Measurements from ENCODE around the gene SLC9A3.
"Not testable (repeated sequence)": the region's sequence is repeated elsewhere in the genome, so short reads cannot be mapped to it uniquely, and the experiment has no call there.

SLC9A3 gene

GRCh38 chr5:524973-525761 is 918 bp upstream of the SLC9A3 start:
- DNase-seq, result no peak

GRCh38 chr5:523441-524222 is 617 bp downstream of the SLC9A3 start:
- DNase-seq, result no peak

GRCh38 chr5:522899-523440 is 1.3 kb downstream of the SLC9A3 start:
- no peak for DNase-seq

- no peak for DNase-seq
These were observed 2.1 kb downstream of the SLC9A3 start for GRCh38 chr5:522116-522515.

- DNase-seq, result no peak
These were observed 2.6 kb downstream of the SLC9A3 start for GRCh38 chr5:521680-522079.

GRCh38 chr5:520850-521226 is 3.4 kb downstream of the SLC9A3 start:
- DNase-seq, result no peak

GRCh38 chr5:520196-520849 is 3.9 kb downstream of the SLC9A3 start:
- DNase-seq, result no peak

- no peak for DNase-seq
These were observed 5.5 kb downstream of the SLC9A3 start for GRCh38 chr5:518721-519120.

- DNase-seq, result no peak
These were observed 6.6 kb downstream of the SLC9A3 start for GRCh38 chr5:517535-518100.

GRCh38 chr5:516980-517379 is 7.3 kb downstream of the SLC9A3 start:
- no peak for DNase-seq

- no peak for DNase-seq
These were observed 7.8 kb downstream of the SLC9A3 start for GRCh38 chr5:516338-516925.

GRCh38 chr5:515273-515836 is 8.9 kb downstream of the SLC9A3 start:
- DNase-seq, result no peak

GRCh38 chr5:514673-515072 is 9.6 kb downstream of the SLC9A3 start:
- no peak for DNase-seq

- no peak for DNase-seq
These were observed 10.2 kb downstream of the SLC9A3 start for GRCh38 chr5:514101-514485.

GRCh38 chr5:513216-514100 is 10.8 kb downstream of the SLC9A3 start:
- DNase-seq, result no peak

GRCh38 chr5:511476-511875 is 12.8 kb downstream of the SLC9A3 start:
- no peak for DNase-seq

GRCh38 chr5:510521-510920 is 13.7 kb downstream of the SLC9A3 start:
- DNase-seq, result no peak

- no peak for DNase-seq
These were observed 14.6 kb downstream of the SLC9A3 start for GRCh38 chr5:509611-510185.

GRCh38 chr5:507986-508575 is 16.2 kb downstream of the SLC9A3 start:
- DNase-seq, result not testable (repeated sequence)

GRCh38 chr5:505951-506525 is 18.2 kb downstream of the SLC9A3 start:
- DNase-seq, result no peak

All from stimulated activated CD4-positive, alpha-beta T cell treated with anti-CD3 and anti-CD28 coated beads, Interleukin-4, amount 100 ng/mL, for 24 hours (primary cell).